Neutrophil (primary cell): ENCODE results near the gene NCAM2.

Source experiments
- H3K27ac ChIP-seq: fragments of 200-600 bp; sonication (generic); 2 replicates; pipeline ENCODE4 v1.5.1; 2016; ENCODE audit warnings: mild to moderate bottlenecking, moderate library complexity
- H3K27me3 ChIP-seq: fragments of 200-600 bp; sonication (generic); 2 replicates; pipeline ENCODE4 v1.6.0; 2016; ENCODE audit warnings: mild to moderate bottlenecking
- H3K36me3 ChIP-seq: fragments of 200-600 bp; sonication (generic); 2 replicates; pipeline ENCODE4 v1.5.1; 2017
- H3K4me1 ChIP-seq, 2 experiments: fragments of 200-600 bp in 1 of 2; sonication (generic) in 1 of 2; 1 replicate in 1 of 2; 2 replicates in 1 of 2; pipeline versions ENCODE4 v1.5.1 to v1.6.1; 2013 to 2016; ENCODE audit warnings: low read depth in 1 of 2, low read length in 1 of 2, mild to moderate bottlenecking in 1 of 2, moderate library complexity in 1 of 2; ENCODE audit not compliant: control insufficient read depth in 1 of 2, insufficient read depth in 1 of 2
- H3K4me3 ChIP-seq, 2 experiments: fragments of 200-600 bp in 1 of 2; sonication (generic) in 1 of 2; 1 replicate in 1 of 2; 2 replicates in 1 of 2; pipeline ENCODE4 v1.5.1; 2013 to 2016; ENCODE audit warnings: low read depth in 1 of 2, low read length in 1 of 2, mild to moderate bottlenecking in 1 of 2, moderate library complexity in 1 of 2
- H3K9me3 ChIP-seq: fragments of 200-600 bp; sonication (generic); 2 replicates; pipeline ENCODE4 v1.5.1; 2016
- CTCF ChIP-seq: fragments of 200-600 bp; sonication (generic); IDR thresholded peaks from 2 replicates; pipeline ENCODE4 v1.5.1; 2016; ENCODE audit warnings: antibody characterized with exemption

Gene NCAM2

GRCh38 chr21:21188513-21189195 is 190.4 kb downstream of the NCAM2 start:
- Histone ChIP-seq H3K4me1 (no peaks in the 10 kb centered on the region), H3K9me3 (no peaks in the 10 kb centered on the region), H3K27me3 (no peaks in the 10 kb centered on the region), H3K36me3 (no peaks in the 10 kb centered on the region), H3K27ac (no peak overlapping the region), H3K4me3 (no peak overlapping the region)
- no peak for TF ChIP-seq CTCF

- Histone ChIP-seq H3K27ac (no peak overlapping the region), H3K4me1 (no peaks in the 10 kb centered on the region), H3K36me3 (no peaks in the 10 kb centered on the region), H3K4me3 (no peak overlapping the region), H3K27me3 (no peaks in the 10 kb centered on the region), H3K9me3 (no peaks in the 10 kb centered on the region)
- TF ChIP-seq CTCF: no peak
Observed at GRCh38 chr21:21195417-21195943, 197.3 kb downstream of the NCAM2 start.

- no peaks in the 10 kb centered on the region for H3K36me3 ChIP-seq
- no peaks in the 10 kb centered on the region for H3K4me1 ChIP-seq
- no peak for TF ChIP-seq CTCF
- H3K4me3 ChIP-seq: no peak overlapping the region
- H3K27me3 ChIP-seq: no peaks in the 10 kb centered on the region
- no peaks in the 10 kb centered on the region for H3K9me3 ChIP-seq
- no peak overlapping the region for H3K27ac ChIP-seq
Observed at GRCh38 chr21:21196087-21196486, 197.9 kb downstream of the NCAM2 start.

- no peak overlapping the region for H3K4me3 ChIP-seq
- no peaks in the 10 kb centered on the region for H3K36me3 ChIP-seq
- H3K27me3 ChIP-seq: no peaks in the 10 kb centered on the region
- no peak overlapping the region for H3K27ac ChIP-seq
- TF ChIP-seq CTCF: no peak
- H3K4me1 ChIP-seq: no peaks in the 10 kb centered on the region
- H3K9me3 ChIP-seq: no peaks in the 10 kb centered on the region
Observed at GRCh38 chr21:21196848-21197247, 198.6 kb downstream of the NCAM2 start.

- Histone ChIP-seq H3K4me1 (no peaks in the 10 kb centered on the region), H3K27ac (no peak overlapping the region), H3K4me3 (no peak overlapping the region), H3K9me3 (no peaks in the 10 kb centered on the region), H3K36me3 (no peaks in the 10 kb centered on the region), H3K27me3 (no peaks in the 10 kb centered on the region)
- no peak for TF ChIP-seq CTCF
Observed at GRCh38 chr21:21199342-21200102, 201.3 kb downstream of the NCAM2 start.
